HUDEP-2 (cell line): ENCODE measurements around the gene DKK3.
A peak's percentile ranks its signal among the peaks of the same experiment; 100 is the strongest.

Experiments used
- DNase-seq, 76 experiments: peaks; one replicate each; lab custom pipeline; 2025; ENCODE audit not compliant: unreplicated experiment in 76 of 76; lab: John Stamatoyannopoulos, UW

Gene DKK3

GRCh38 chr11:12031856-12032544 lies 23.6 kb upstream of the DKK3 start:
- no peak for DNase-seq

- DNase-seq, result no peak
Measured at GRCh38 chr11:12029738-12030363, 21.4 kb upstream of the DKK3 start.

GRCh38 chr11:12029119-12029518 lies 20.7 kb upstream of the DKK3 start:
- DNase-seq, result no peak

GRCh38 chr11:12028303-12028702 lies 19.9 kb upstream of the DKK3 start:
- DNase-seq, result no peak

GRCh38 chr11:12026331-12027211 lies 18.1 kb upstream of the DKK3 start:
- no peak for DNase-seq

- no peak for DNase-seq
Measured at GRCh38 chr11:12024254-12024926, 16.0 kb upstream of the DKK3 start.

GRCh38 chr11:12023015-12023414 lies 14.6 kb upstream of the DKK3 start:
- no peak for DNase-seq

- DNase-seq, result no peak
Measured at GRCh38 chr11:12020546-12020945, 12.1 kb upstream of the DKK3 start.

GRCh38 chr11:12019866-12020416 lies 11.5 kb upstream of the DKK3 start:
- DNase-seq, result no peak

GRCh38 chr11:12019337-12019736 lies 10.9 kb upstream of the DKK3 start:
- no peak for DNase-seq

- DNase-seq, result peak in 2 of 76 experiments; percentile 10 to 32
Measured at GRCh38 chr11:12017865-12018453, 9.5 kb upstream of the DKK3 start.

GRCh38 chr11:12017243-12017678 lies 8.8 kb upstream of the DKK3 start:
- DNase-seq, result no peak

- no peak for DNase-seq
Measured at GRCh38 chr11:12016246-12016645, 7.8 kb upstream of the DKK3 start.

- no peak for DNase-seq
Measured at GRCh38 chr11:12015486-12015885, 7.1 kb upstream of the DKK3 start.

- DNase-seq, result no peak
Measured at GRCh38 chr11:12013781-12014180, 5.4 kb upstream of the DKK3 start.

GRCh38 chr11:12009617-12010321 lies 1.3 kb upstream of the DKK3 start:
- DNase-seq, result no peak

- DNase-seq, result no peak
Measured at GRCh38 chr11:12008790-12009616, 577 bp upstream of the DKK3 start.

GRCh38 chr11:12007230-12007593 lies 1.2 kb downstream of the DKK3 start:
- DNase-seq, result no peak
